Measurements from ENCODE around the gene ALDH18A1. TPM values are rescaled to one million over a fixed set of nuclear protein-coding genes. Genes with fewer than 3 reads are reported as not detected.
A peak's percentile ranks its signal among the peaks of the same experiment; 100 is the strongest.

ALDH18A1 gene
- total and polyA plus RNA-seq, 3 donors from 2014 or later = 25.0 to 32.5 (median 29.8) TPM

- no peak for DNase-seq
- no peaks in the 10 kb centered on the region for H3K9me3 ChIP-seq
- WGBS, 2 donors = 41 to 63% methylated on average over 7 of the region's 7 CpGs
- no peak overlapping the region for H3K27ac ChIP-seq
- H3K4me3 ChIP-seq = no peak overlapping the region
- intact Hi-C loops (cut with DNase I; ENCODE audit: low total_unique reads) = no loop called here
- H3K4me1 ChIP-seq = peaks cover 6% of the 10 kb centered on the region
- TF ChIP-seq POLR2A (IDR thresholded peaks at IDR 0.05) = no peak
- no peak for TF ChIP-seq CTCF (IDR thresholded peaks at IDR 0.05)
- H3K27me3 ChIP-seq = no peaks in the 10 kb centered on the region
- H3K36me3 ChIP-seq (ENCODE audit: low read depth, missing control alignments) = no peaks in the 10 kb centered on the region
These were observed 94.1 kb downstream of the ALDH18A1 start for GRCh38 chr10:95562341-95562965.

GRCh38 chr10:95561864-95562177, 94.7 kb downstream of the ALDH18A1 start:
- Histone ChIP-seq H3K27me3 (no peaks in the 10 kb centered on the region), H3K9me3 (no peaks in the 10 kb centered on the region), H3K36me3 (ENCODE audit: low read depth, missing control alignments) (no peaks in the 10 kb centered on the region), H3K4me1 (peaks cover 12% of the 10 kb centered on the region), H3K27ac (peak overlapping the region in 1 of 2 donors; percentile 85), H3K4me3 (peak overlapping the region; percentile 81 to 91)
- intact Hi-C loops (cut with DNase I; ENCODE audit: low total_unique reads) = no loop called here
- WGBS, 2 donors = 30 to 38% methylated on average over 7 of the region's 7 CpGs
- DNase-seq = no peak
- no peak for TF ChIP-seq POLR2A (IDR thresholded peaks at IDR 0.05)
- TF ChIP-seq CTCF (IDR thresholded peaks at IDR 0.05) = no peak

GRCh38 chr10:95561177-95561863, 95.2 kb downstream of the ALDH18A1 start, which contains the start of gene SORBS1:
Gene SORBS1 (minus strand): TSS chr10:95561371. CDS start chr10:95441135, 120,236 bp downstream.
- Histone ChIP-seq H3K4me3 (peak within 1 kb of the TSS; percentile 81 to 91), H3K4me1 (peaks cover 13% of the 10 kb centered on the region), H3K9me3 (no peaks in the 10 kb centered on the region), H3K36me3 (ENCODE audit: low read depth, missing control alignments) (no peaks in the 10 kb centered on the region), H3K27ac (peak within 1 kb of the TSS; percentile 81 to 85), H3K27me3 (no peaks in the 10 kb centered on the region)
- DNase-seq = peak; percentile 97
- intact Hi-C loops (cut with DNase I; ENCODE audit: low total_unique reads) = no loop called here
- 2 to 3% methylated on average over 23 to 27 of the region's 77 CpGs for WGBS, 2 donors
- TF ChIP-seq CTCF (IDR thresholded peaks at IDR 0.05) (no peak), POLR2A (IDR thresholded peaks at IDR 0.05) (peak; percentile 94)

GRCh38 chr10:95560278-95561176, 96.0 kb downstream of the ALDH18A1 start:
- WGBS, 2 donors = 0 to 1% methylated on average over 25 to 48 of the region's 48 CpGs
- intact Hi-C loops (cut with DNase I; ENCODE audit: low total_unique reads) = no loop called here
- TF ChIP-seq CTCF (IDR thresholded peaks at IDR 0.05) (no peak), POLR2A (IDR thresholded peaks at IDR 0.05) (no peak)
- H3K27me3 ChIP-seq = no peaks in the 10 kb centered on the region
- H3K4me3 ChIP-seq = peak overlapping the region; percentile 81 to 91
- no peaks in the 10 kb centered on the region for H3K36me3 ChIP-seq (ENCODE audit: low read depth, missing control alignments)
- peaks cover 13% of the 10 kb centered on the region for H3K4me1 ChIP-seq
- no peaks in the 10 kb centered on the region for H3K9me3 ChIP-seq
- DNase-seq = peak; percentile 48
- peak overlapping the region; percentile 81 to 85 for H3K27ac ChIP-seq
